HEK293 (cell line): ENCODE measurements around the gene MYO1D.

Experiments
- BCL11B ChIP-seq: fragments of 450-650 bp; formaldehyde crosslinking; IDR thresholded peaks from 2 replicates; pipeline ENCODE4 v1.5.1; 2016; ENCODE audit warnings: low read depth, missing biosample characterization, missing genetic modification characterization
- ZBTB1 ChIP-seq: fragments of 450-650 bp; formaldehyde crosslinking; IDR thresholded peaks from 2 replicates; pipeline ENCODE4 v1.5.1; 2016; ENCODE audit warnings: missing biosample characterization, missing genetic modification characterization
- ZNF350 ChIP-seq: fragments of 450-650 bp; formaldehyde crosslinking; IDR thresholded peaks from 2 replicates; pipeline ENCODE4 v1.5.0; 2017; ENCODE audit warnings: missing biosample characterization, mild to moderate bottlenecking, missing genetic modification characterization
- ZNF488 ChIP-seq: fragments of 450-650 bp; formaldehyde crosslinking; IDR thresholded peaks from 2 replicates; pipeline ENCODE4 v1.5.1; 2016; ENCODE audit warnings: missing biosample characterization, missing genetic modification characterization
- ZNF513 ChIP-seq: fragments of 450-650 bp; IDR thresholded peaks from 2 replicates; pipeline ENCODE4 v1.5.1; 2018; ENCODE audit warnings: missing biosample characterization, missing genetic modification characterization
- ZNF558 ChIP-seq: fragments of 450-650 bp; formaldehyde crosslinking; IDR thresholded peaks from 2 replicates; pipeline ENCODE4 v1.5.1; 2016; ENCODE audit warnings: missing biosample characterization, missing genetic modification characterization
- ZNF660 ChIP-seq: fragments of 450-650 bp; IDR thresholded peaks from 2 replicates; pipeline ENCODE4 v1.5.1; 2018; ENCODE audit warnings: missing biosample characterization, mild to moderate bottlenecking, missing genetic modification characterization
- ZNF776 ChIP-seq: fragments of 450-650 bp; formaldehyde crosslinking; IDR thresholded peaks from 2 replicates; pipeline ENCODE4 v1.5.0; 2017; ENCODE audit warnings: missing biosample characterization, missing genetic modification characterization, borderline replicate concordance
- TF ChIP-seq, protein P1 (sequence below): fragments of 450-650 bp; formaldehyde crosslinking; IDR thresholded peaks from 2 replicates; pipeline ENCODE4 v1.5.1; 2016; ENCODE audit warnings: missing biosample characterization, missing genetic modification characterization

- TF ChIP-seq ZNF350 (tag by site-specific recombination) (no peak), ZBTB1 (tag by site-specific recombination) (no peak), ZNF488 (tag by site-specific recombination) (no peak), ZNF660 (tag by site-specific recombination) (no peak), ZNF558 (no peak), ZNF513 (tag by site-specific recombination) (no peak), ZNF776 (tag by site-specific recombination) (no peak), BCL11B (tag by site-specific recombination) (no peak)
- TF ChIP-seq, protein P1, sequence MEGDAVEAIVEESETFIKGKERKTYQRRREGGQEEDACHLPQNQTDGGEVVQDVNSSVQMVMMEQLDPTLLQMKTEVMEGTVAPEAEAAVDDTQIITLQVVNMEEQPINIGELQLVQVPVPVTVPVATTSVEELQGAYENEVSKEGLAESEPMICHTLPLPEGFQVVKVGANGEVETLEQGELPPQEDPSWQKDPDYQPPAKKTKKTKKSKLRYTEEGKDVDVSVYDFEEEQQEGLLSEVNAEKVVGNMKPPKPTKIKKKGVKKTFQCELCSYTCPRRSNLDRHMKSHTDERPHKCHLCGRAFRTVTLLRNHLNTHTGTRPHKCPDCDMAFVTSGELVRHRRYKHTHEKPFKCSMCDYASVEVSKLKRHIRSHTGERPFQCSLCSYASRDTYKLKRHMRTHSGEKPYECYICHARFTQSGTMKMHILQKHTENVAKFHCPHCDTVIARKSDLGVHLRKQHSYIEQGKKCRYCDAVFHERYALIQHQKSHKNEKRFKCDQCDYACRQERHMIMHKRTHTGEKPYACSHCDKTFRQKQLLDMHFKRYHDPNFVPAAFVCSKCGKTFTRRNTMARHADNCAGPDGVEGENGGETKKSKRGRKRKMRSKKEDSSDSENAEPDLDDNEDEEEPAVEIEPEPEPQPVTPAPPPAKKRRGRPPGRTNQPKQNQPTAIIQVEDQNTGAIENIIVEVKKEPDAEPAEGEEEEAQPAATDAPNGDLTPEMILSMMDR: no peak
These were observed 285.5 kb downstream of the MYO1D start for GRCh38 chr17:32591405-32591804.
